MM.1S (cell line): ENCODE results near the gene FAM120A.

Experiments
- DNase-seq: peaks from one replicate; pipeline ENCODE4 v3.0.0-alpha.2; 2015
- H2AFZ ChIP-seq: fragments of 300-600 bp; sonication (generic); 2 replicates; pipeline ENCODE4 v1.6.0; 2016; ENCODE audit warnings: antibody characterized with exemption, low read length
- H3F3A ChIP-seq: fragments of 300-600 bp; sonication (generic); 2 replicates; pipeline ENCODE4 v1.6.1; 2016; ENCODE audit warnings: mild to moderate bottlenecking, antibody characterized with exemption, low read length, moderate library complexity, mixed read lengths; ENCODE audit not compliant: insufficient read depth
- H3K27ac ChIP-seq: fragments of 300-600 bp; sonication (generic); 2 replicates; pipeline ENCODE4 v1.5.1; 2016; ENCODE audit warnings: mild to moderate bottlenecking, low read length
- H3K27me3 ChIP-seq: fragments of 300-600 bp; sonication (generic); replicated peaks from 2 replicates; pipeline ENCODE4 v1.6.0; 2016; ENCODE audit warnings: low read length; ENCODE audit not compliant: insufficient read depth
- H3K36me3 ChIP-seq: fragments of 300-600 bp; sonication (generic); replicated peaks from 2 replicates; pipeline ENCODE4 v1.6.1; 2016; ENCODE audit warnings: mild to moderate bottlenecking, low read length, mixed read lengths; ENCODE audit not compliant: insufficient read depth
- H3K4me1 ChIP-seq: fragments of 300-600 bp; sonication (generic); 2 replicates; pipeline ENCODE4 v1.6.1; 2016; ENCODE audit warnings: low read length, mixed read lengths
- H3K4me2 ChIP-seq: fragments of 300-600 bp; sonication (generic); 2 replicates; pipeline ENCODE4 v1.6.0; 2016; ENCODE audit warnings: low read depth, low read length
- H3K4me3 ChIP-seq: fragments of 300-600 bp; sonication (generic); 2 replicates; pipeline ENCODE4 v1.5.1; 2016; ENCODE audit warnings: low read length, mixed read lengths
- H3K79me2 ChIP-seq: fragments of 300-600 bp; sonication (generic); 2 replicates; pipeline ENCODE4 v1.6.1; 2016; ENCODE audit warnings: mixed run types, low read length, mixed read lengths
- H3K9ac ChIP-seq: fragments of 300-600 bp; sonication (generic); 2 replicates; pipeline ENCODE4 v1.6.1; 2016; ENCODE audit warnings: low read length, mixed read lengths
- H3K9me2 ChIP-seq: fragments of 300-600 bp; sonication (generic); replicated peaks from 2 replicates; pipeline ENCODE4 v1.6.1; 2016; ENCODE audit warnings: mild to moderate bottlenecking, low read length, mixed read lengths; ENCODE audit not compliant: insufficient read depth
- H3K9me3 ChIP-seq: fragments of 300-600 bp; sonication (generic); replicated peaks from 2 replicates; pipeline ENCODE4 v1.6.1; 2016; ENCODE audit warnings: mild to moderate bottlenecking, low read length, mixed read lengths; ENCODE audit not compliant: insufficient read depth
- H4K20me1 ChIP-seq: fragments of 300-600 bp; sonication (generic); 2 replicates; pipeline ENCODE4 v1.6.1; 2016; ENCODE audit warnings: mild to moderate bottlenecking, low read length, moderate library complexity, mixed read lengths; ENCODE audit not compliant: insufficient read depth
- EZH2 ChIP-seq: fragments of 300-600 bp; sonication (generic); optimal IDR thresholded peaks from 2 replicates; pipeline ENCODE3; 2017; ENCODE audit warnings: low read depth, mild to moderate bottlenecking, antibody characterized with exemption, low read length, mixed read lengths
- EZH2phosphoT487 ChIP-seq: fragments of 300-600 bp; sonication (generic); IDR thresholded peaks from 2 replicates; pipeline ENCODE4 v1.6.1; 2018; ENCODE audit warnings: antibody characterized with exemption, low read length
- TF ChIP-seq, protein P1 (sequence below): fragments of 300-600 bp; sonication (generic); IDR thresholded peaks from 2 replicates; pipeline ENCODE4 v1.5.1; 2016; ENCODE audit warnings: antibody characterized with exemption, low read length, mixed read lengths

The FAM120A gene

DNA sequence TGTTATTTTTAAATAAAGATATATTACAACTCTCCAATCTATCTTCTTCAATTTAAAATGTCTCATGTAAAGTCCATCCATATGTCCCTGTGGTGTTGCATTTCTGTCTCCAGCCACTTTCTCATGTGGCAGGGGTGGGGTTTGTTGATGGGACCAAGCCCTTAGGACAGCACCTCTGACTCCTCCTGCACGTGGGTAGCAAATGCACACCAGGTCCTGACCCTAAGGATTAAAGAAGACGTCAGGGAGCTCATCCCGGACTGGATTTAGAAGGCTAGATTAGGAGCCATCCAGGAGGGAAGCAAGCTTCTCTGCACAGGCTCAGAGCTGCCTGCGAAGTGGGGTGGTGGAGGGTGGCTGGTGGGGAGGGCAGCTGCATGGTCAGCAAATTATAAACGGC lies 40.8 kb downstream of the FAM120A start:
- Histone ChIP-seq H3K4me2 (no peak overlapping the region), H3K4me3 (no peak overlapping the region), H3K36me3 (peaks cover 15% of the 10 kb centered on the region; the same call in 1 of the 2 replicates), H3K9ac (no peak overlapping the region), H3K27ac (no peak overlapping the region), H3K9me2 (no peaks in the 10 kb centered on the region), H3K4me1 (no peaks in the 10 kb centered on the region), H2AFZ (no peak overlapping the region), H3F3A (no peaks in the 10 kb centered on the region), H4K20me1 (peaks cover 10% of the 10 kb centered on the region; the same call in 1 of the 2 replicates), H3K79me2 (peaks cover 98% of the 10 kb centered on the region), H3K9me3 (no peaks in the 10 kb centered on the region), H3K27me3 (no peaks in the 10 kb centered on the region)
- TF ChIP-seq, protein P1, sequence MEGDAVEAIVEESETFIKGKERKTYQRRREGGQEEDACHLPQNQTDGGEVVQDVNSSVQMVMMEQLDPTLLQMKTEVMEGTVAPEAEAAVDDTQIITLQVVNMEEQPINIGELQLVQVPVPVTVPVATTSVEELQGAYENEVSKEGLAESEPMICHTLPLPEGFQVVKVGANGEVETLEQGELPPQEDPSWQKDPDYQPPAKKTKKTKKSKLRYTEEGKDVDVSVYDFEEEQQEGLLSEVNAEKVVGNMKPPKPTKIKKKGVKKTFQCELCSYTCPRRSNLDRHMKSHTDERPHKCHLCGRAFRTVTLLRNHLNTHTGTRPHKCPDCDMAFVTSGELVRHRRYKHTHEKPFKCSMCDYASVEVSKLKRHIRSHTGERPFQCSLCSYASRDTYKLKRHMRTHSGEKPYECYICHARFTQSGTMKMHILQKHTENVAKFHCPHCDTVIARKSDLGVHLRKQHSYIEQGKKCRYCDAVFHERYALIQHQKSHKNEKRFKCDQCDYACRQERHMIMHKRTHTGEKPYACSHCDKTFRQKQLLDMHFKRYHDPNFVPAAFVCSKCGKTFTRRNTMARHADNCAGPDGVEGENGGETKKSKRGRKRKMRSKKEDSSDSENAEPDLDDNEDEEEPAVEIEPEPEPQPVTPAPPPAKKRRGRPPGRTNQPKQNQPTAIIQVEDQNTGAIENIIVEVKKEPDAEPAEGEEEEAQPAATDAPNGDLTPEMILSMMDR = no peak
- no peak for TF ChIP-seq EZH2
- TF ChIP-seq EZH2phosphoT487 = no peak
- no peak for DNase-seq

DNA sequence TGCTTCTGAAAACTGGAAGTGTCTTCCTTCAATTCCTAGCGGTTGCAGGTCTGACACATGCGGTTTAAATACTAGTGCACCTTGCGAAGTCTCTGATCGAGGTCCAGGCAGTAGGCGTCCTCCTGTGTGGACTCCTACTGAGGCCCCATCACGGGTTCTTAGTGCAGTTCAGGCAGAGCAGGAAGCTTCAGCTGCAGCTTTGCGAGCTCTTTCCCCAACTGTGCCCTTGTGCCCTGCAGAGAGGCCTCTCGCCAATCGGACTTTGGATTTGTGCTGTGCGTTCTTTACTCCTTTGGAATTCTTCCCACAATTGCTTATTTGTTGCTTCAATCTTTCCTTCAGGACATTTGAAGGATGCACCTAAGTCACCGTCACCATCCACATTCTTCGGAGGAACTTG lies 42.5 kb downstream of the FAM120A start:
- no peak for DNase-seq
- H3K36me3 ChIP-seq = peaks cover 21% of the 10 kb centered on the region; the same call in 1 of the 2 replicates
- no peak overlapping the region for H3K9ac ChIP-seq
- H4K20me1 ChIP-seq = peaks cover 10% of the 10 kb centered on the region; the same call in 1 of the 2 replicates
- no peaks in the 10 kb centered on the region for H3K9me2 ChIP-seq
- no peaks in the 10 kb centered on the region for H3K4me1 ChIP-seq
- H3K27ac ChIP-seq = no peak overlapping the region
- no peak overlapping the region for H3K4me3 ChIP-seq
- peaks cover 91% of the 10 kb centered on the region for H3K79me2 ChIP-seq
- TF ChIP-seq EZH2phosphoT487 (no peak), EZH2 (no peak)
- TF ChIP-seq, protein P1 = no peak
- H3K27me3 ChIP-seq = no peaks in the 10 kb centered on the region
- H2AFZ ChIP-seq = no peak overlapping the region
- H3K9me3 ChIP-seq = no peaks in the 10 kb centered on the region
- no peaks in the 10 kb centered on the region for H3F3A ChIP-seq
- no peak overlapping the region for H3K4me2 ChIP-seq

DNA sequence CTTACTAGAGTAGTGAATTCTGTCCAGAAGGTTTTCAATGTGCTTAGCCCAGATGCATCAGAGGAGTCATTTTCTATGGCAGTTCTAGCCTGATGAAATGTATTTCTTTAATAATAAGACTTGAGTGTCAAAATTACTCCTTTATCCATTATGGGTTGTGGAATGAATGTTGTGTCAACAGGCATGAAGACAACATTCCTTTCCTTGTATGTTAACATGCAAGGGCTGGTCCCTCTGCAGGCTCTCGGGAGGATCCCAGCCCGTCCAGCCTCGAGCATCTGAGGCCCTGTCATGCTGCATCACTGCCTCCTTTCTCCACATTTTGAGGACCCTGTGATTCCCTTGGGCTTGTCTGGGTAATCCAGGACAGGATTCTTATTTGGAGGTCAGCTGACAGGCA lies 44.8 kb downstream of the FAM120A start:
- Histone ChIP-seq H3K9me3 (no peaks in the 10 kb centered on the region), H3K9me2 (no peaks in the 10 kb centered on the region), H3K27ac (no peak overlapping the region), H3K36me3 (peaks cover 21% of the 10 kb centered on the region; the same call in 1 of the 2 replicates), H3K4me1 (peaks cover 17% of the 10 kb centered on the region), H2AFZ (no peak overlapping the region), H4K20me1 (peaks cover 9% of the 10 kb centered on the region; the same call in 1 of the 2 replicates), H3K27me3 (no peaks in the 10 kb centered on the region), H3K79me2 (peaks cover 87% of the 10 kb centered on the region), H3K4me3 (no peak overlapping the region), H3K4me2 (no peak overlapping the region), H3K9ac (no peak overlapping the region), H3F3A (peaks cover 3% of the 10 kb centered on the region; the same call in 1 of the 2 replicates)
- TF ChIP-seq EZH2phosphoT487 = no peak
- no peak for TF ChIP-seq EZH2
- TF ChIP-seq, protein P1 = no peak
- DNase-seq = no peak
